Ramos (cell line): ENCODE data around the gene MAFG.
"Not testable (repeated sequence)": the region's sequence is repeated elsewhere in the genome, so short reads cannot be mapped to it uniquely, and the experiment has no call there.

ENCODE experiments used
- in situ Hi-C: fragments of 300-500 bp; cut with MboI; formaldehyde crosslinking; loops from one replicate; pipeline ENCODE4 v1.14.3; 2022; ENCODE audit warnings: low sequenced_read_pairs; ENCODE audit not compliant: unreplicated experiment

The MAFG gene

GRCh38 chr17:81925860-81926450 is 1.6 kb downstream of the MAFG start:
- in situ Hi-C loops: no loop called here

- in situ Hi-C loops: no loop called here
Measured at GRCh38 chr17:81924557-81925532, 2.7 kb downstream of the MAFG start.

- in situ Hi-C loops: no loop called here
Measured at GRCh38 chr17:81923302-81924260, 4.0 kb downstream of the MAFG start.

- in situ Hi-C loops: no loop called here
Measured at GRCh38 chr17:81922566-81923301, 4.8 kb downstream of the MAFG start.

GRCh38 chr17:81921996-81922565 is 5.5 kb downstream of the MAFG start:
- in situ Hi-C loops: no loop called here

GRCh38 chr17:81921537-81921862 is 6.0 kb downstream of the MAFG start:
- in situ Hi-C loops: no loop called here

GRCh38 chr17:81920612-81921536 is 6.7 kb downstream of the MAFG start:
- in situ Hi-C loops: no loop called here

- in situ Hi-C loops: no loop called here
Measured at GRCh38 chr17:81918832-81919545, 8.5 kb downstream of the MAFG start.

GRCh38 chr17:81918333-81918669 is 9.2 kb downstream of the MAFG start:
- in situ Hi-C loops: not testable (repeated sequence)

- in situ Hi-C loops: no loop called here
Measured at GRCh38 chr17:81917565-81918332, 9.8 kb downstream of the MAFG start, which contains the start of gene SIRT7. SIRT7 (minus strand) TSS chr17:81918176; CDS start chr17:81918131, 45 bp downstream.

- in situ Hi-C loops: no loop called here
Measured at GRCh38 chr17:81916234-81917001, 11.1 kb downstream of the MAFG start.

GRCh38 chr17:81915331-81915730 is 12.2 kb downstream of the MAFG start:
- in situ Hi-C loops: no loop called here

GRCh38 chr17:81914103-81914850 is 13.3 kb downstream of the MAFG start:
- in situ Hi-C loops: no loop called here

- in situ Hi-C loops: no loop called here
Measured at GRCh38 chr17:81913394-81914102, 14.0 kb downstream of the MAFG start.
